Measurements from ENCODE around the gene SUSD1.

- TF ChIP-seq POLR2AphosphoS5 (IDR thresholded peaks at IDR 0.05): no peak
- TF ChIP-seq CTCF (IDR thresholded peaks at IDR 0.05): no peak
Measured at GRCh38 chr9:112028242-112029221, 146.6 kb downstream of the SUSD1 start.
